SH-SY5Y (cell line): ENCODE measurements around the gene FAM83C.

Source experiments
- GATA2 ChIP-seq: IDR thresholded peaks from 2 replicates; pipeline ENCODE4 v1.6.1; 2011; ENCODE audit warnings: mild to moderate bottlenecking, low read depth, low read length
- GATA3 ChIP-seq: IDR thresholded peaks from 2 replicates; pipeline ENCODE4 v1.6.1; 2011; ENCODE audit warnings: low read depth, mild to moderate bottlenecking, low read length, moderate library complexity

DNA sequence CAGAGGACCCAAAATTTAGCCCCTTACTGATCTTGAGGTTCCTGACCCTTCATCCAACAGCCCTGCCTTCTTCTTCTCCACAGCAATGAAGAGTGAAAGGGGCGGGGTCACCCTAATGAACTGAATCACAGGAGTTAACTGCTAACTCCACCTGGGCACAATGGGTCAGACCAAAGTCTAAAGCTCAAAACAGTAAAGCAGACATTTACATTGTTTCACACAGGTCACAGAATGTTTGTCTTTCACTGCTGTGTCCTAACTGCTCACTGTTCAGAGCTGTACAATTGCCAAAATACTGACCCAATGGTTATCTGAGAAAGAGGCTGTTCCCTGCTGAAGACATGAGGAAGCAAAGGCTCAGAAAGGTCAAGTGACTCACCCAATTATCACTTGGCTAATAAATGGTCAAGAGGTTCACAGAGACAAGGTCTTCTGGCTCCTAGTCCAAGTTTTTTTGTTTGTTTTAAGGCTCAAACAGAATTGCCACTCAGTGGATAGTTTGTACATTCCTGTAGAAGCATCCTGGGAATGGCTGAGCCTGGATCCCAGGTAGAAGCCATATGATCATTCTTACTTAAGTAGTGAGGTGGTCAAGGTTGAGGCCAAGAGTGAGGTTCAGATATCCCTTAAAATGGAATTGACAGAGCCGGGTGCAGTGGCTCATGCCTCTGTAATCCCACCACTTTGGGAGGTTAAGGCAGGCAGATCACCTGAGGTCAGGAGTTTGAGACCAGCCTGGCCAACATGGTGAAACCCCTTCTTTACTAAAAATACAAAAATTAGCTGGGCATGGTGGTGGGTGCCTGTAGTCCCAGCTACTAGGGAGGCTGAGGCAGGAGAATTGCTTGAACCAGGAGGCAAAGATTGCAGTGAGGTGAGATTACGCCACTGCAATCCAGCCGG lies 35.1 kb upstream of the FAM83C start:
- TF ChIP-seq GATA2 (no peak), GATA3 (no peak)
